GM12801 (cell line): ENCODE results near the gene RGS7.

Experiments
- CTCF ChIP-seq: IDR thresholded peaks from one replicate; pipeline ENCODE4 v1.5.1; 2011; ENCODE audit warnings: control low read depth; ENCODE audit not compliant: insufficient read length; ENCODE audit errors: extremely low read depth

RGS7 gene

GRCh38 chr1:240816472-240816871 is 540.5 kb downstream of the RGS7 start:
- no peak for TF ChIP-seq CTCF

GRCh38 chr1:240813720-240814119 is 543.3 kb downstream of the RGS7 start:
- no peak for TF ChIP-seq CTCF

GRCh38 chr1:240811256-240811655 is 545.7 kb downstream of the RGS7 start:
- no peak for TF ChIP-seq CTCF

- no peak for TF ChIP-seq CTCF
Measured at GRCh38 chr1:240808381-240808780, 548.6 kb downstream of the RGS7 start.

GRCh38 chr1:240806200-240806745 is 550.7 kb downstream of the RGS7 start:
- no peak for TF ChIP-seq CTCF

- no peak for TF ChIP-seq CTCF
Measured at GRCh38 chr1:240804475-240804874, 552.5 kb downstream of the RGS7 start.

GRCh38 chr1:240803151-240803550 is 553.9 kb downstream of the RGS7 start:
- no peak for TF ChIP-seq CTCF
